Lower leg skin (tissue), 3 donors: Measurements from ENCODE around the gene CLMP.

ENCODE experiments used
- CTCF ChIP-seq, 3 donors: fragments of 450-650 bp; IDR thresholded peaks; one replicate each; pipeline ENCODE4 v1.5.1; 2016; ENCODE audit warnings: antibody characterized with exemption in 3 of 3, mild to moderate bottlenecking in 3 of 3, moderate library complexity in 2 of 3
- POLR2A ChIP-seq, 2 donors: fragments of 450-650 bp; IDR thresholded peaks; one replicate each; pipeline ENCODE4 v1.6.1; 2016 to 2017; ENCODE audit warnings: antibody characterized with exemption in 2 of 2, mild to moderate bottlenecking in 1 of 2, moderate library complexity in 1 of 2

- no peak for TF ChIP-seq CTCF (IDR thresholded peaks at IDR 0.05)
- TF ChIP-seq POLR2A (IDR thresholded peaks at IDR 0.05), result no peak
Measured at GRCh38 chr11:123076484-123076883, 118.6 kb downstream of the CLMP start.
